NT2/D1 (cell line): ENCODE data around the gene TXNDC12.
"Not testable (repeated sequence)": the region's sequence is repeated elsewhere in the genome, so short reads cannot be mapped to it uniquely, and the experiment has no call there.

ENCODE experiments used
- DNase-seq: peaks from one replicate; pipeline ENCODE4 v3.0.0-alpha.2; 2011; ENCODE audit warnings: low read depth, low spot score
- H3K27me3 ChIP-seq: 2 replicates; pipeline ENCODE4 v1.6.0; 2011; ENCODE audit warnings: mild to moderate bottlenecking; ENCODE audit not compliant: insufficient read length, insufficient read depth
- H3K36me3 ChIP-seq: 2 replicates; pipeline ENCODE4 v1.6.1; 2011; ENCODE audit warnings: mild to moderate bottlenecking, low read length, mixed read lengths; ENCODE audit not compliant: insufficient read depth, insufficient read length
- H3K4me1 ChIP-seq: 2 replicates; pipeline ENCODE4 v1.5.1; 2011; ENCODE audit not compliant: insufficient read depth, insufficient read length
- H3K4me3 ChIP-seq: 2 replicates; pipeline ENCODE4 v1.5.1; 2011; ENCODE audit warnings: low read depth; ENCODE audit not compliant: insufficient read length
- H3K9ac ChIP-seq: 2 replicates; pipeline ENCODE4 v1.6.0; 2011; ENCODE audit warnings: low read depth; ENCODE audit not compliant: insufficient read length
- H3K9me3 ChIP-seq: 2 replicates; pipeline ENCODE4 v1.5.1; 2011; ENCODE audit warnings: mild to moderate bottlenecking, low read length; ENCODE audit not compliant: insufficient read depth
- SUZ12 ChIP-seq: IDR thresholded peaks from 2 replicates; pipeline ENCODE4 v1.6.1; 2011; ENCODE audit not compliant: insufficient read length, insufficient read depth; ENCODE audit errors: extremely low read depth
- YY1 ChIP-seq: IDR thresholded peaks from 2 replicates; pipeline ENCODE4 v1.6.1; 2011; ENCODE audit not compliant: insufficient read length, insufficient read depth
- ZNF274 ChIP-seq: IDR thresholded peaks from 2 replicates; pipeline ENCODE4 v1.6.1; 2011; ENCODE audit warnings: mild to moderate bottlenecking, low read depth, low read length

Gene TXNDC12

GRCh38 chr1:52055066-52055865, at the start of gene TXNDC12:
Gene TXNDC12 (minus strand): TSS chr1:52055191. CDS start chr1:52055096, 95 bp downstream.
- no peaks in the 10 kb centered on the region for H3K4me1 ChIP-seq
- H3K9ac ChIP-seq, result peak within 1 kb of the TSS; percentile 94
- H3K36me3 ChIP-seq, result peaks cover 30% of the 10 kb centered on the region
- no peaks in the 10 kb centered on the region for H3K9me3 ChIP-seq
- peak within 1 kb of the TSS; percentile 89 for H3K4me3 ChIP-seq
- no peak for TF ChIP-seq SUZ12
- TF ChIP-seq YY1, result no peak
- no peak for TF ChIP-seq ZNF274
- no peaks in the 10 kb centered on the region for H3K27me3 ChIP-seq
- DNase-seq, result peak; percentile 95

GRCh38 chr1:52102336-52103013, 47.5 kb upstream of the TXNDC12 start:
- Histone ChIP-seq H3K27me3 (no peaks in the 10 kb centered on the region), H3K9ac (no peak overlapping the region), H3K36me3 (no peaks in the 10 kb centered on the region), H3K4me3 (no peak overlapping the region), H3K4me1 (no peaks in the 10 kb centered on the region), H3K9me3 (no peaks in the 10 kb centered on the region)
- DNase-seq, result no peak
- no peak for TF ChIP-seq ZNF274
- TF ChIP-seq SUZ12, result no peak
- TF ChIP-seq YY1, result no peak

GRCh38 chr1:52098139-52098871, 43.3 kb upstream of the TXNDC12 start:
- Histone ChIP-seq H3K9me3 (no peaks in the 10 kb centered on the region), H3K4me3 (no peak overlapping the region), H3K36me3 (no peaks in the 10 kb centered on the region), H3K4me1 (no peaks in the 10 kb centered on the region), H3K27me3 (no peaks in the 10 kb centered on the region), H3K9ac (no peak overlapping the region)
- no peak for DNase-seq
- TF ChIP-seq ZNF274 (no peak), YY1 (no peak), SUZ12 (no peak)

GRCh38 chr1:52096216-52096615, 41.2 kb upstream of the TXNDC12 start:
- Histone ChIP-seq H3K36me3 (peaks cover 5% of the 10 kb centered on the region), H3K27me3 (no peaks in the 10 kb centered on the region), H3K4me1 (no peaks in the 10 kb centered on the region), H3K4me3 (no peak overlapping the region), H3K9ac (no peak overlapping the region), H3K9me3 (no peaks in the 10 kb centered on the region)
- no peak for DNase-seq
- TF ChIP-seq ZNF274 (no peak), YY1 (no peak), SUZ12 (no peak)

- not testable (repeated sequence) for H3K4me1 ChIP-seq, H3K27me3 ChIP-seq, H3K9ac ChIP-seq, DNase-seq, H3K9me3 ChIP-seq, H3K4me3 ChIP-seq
- H3K36me3 ChIP-seq, result peaks cover 24% of the 10 kb centered on the region
Measured at GRCh38 chr1:52094300-52094699, 39.3 kb upstream of the TXNDC12 start.

- H3K9me3 ChIP-seq, H3K27me3 ChIP-seq, DNase-seq, H3K9ac ChIP-seq, H3K4me1 ChIP-seq, H3K4me3 ChIP-seq: not testable (repeated sequence)
- peaks cover 59% of the 10 kb centered on the region for H3K36me3 ChIP-seq
Measured at GRCh38 chr1:52087892-52088291, 32.9 kb upstream of the TXNDC12 start.

GRCh38 chr1:52080014-52080415, 25.0 kb upstream of the TXNDC12 start:
- H3K4me3 ChIP-seq, result no peak overlapping the region
- no peak overlapping the region for H3K9ac ChIP-seq
- no peaks in the 10 kb centered on the region for H3K4me1 ChIP-seq
- DNase-seq, result no peak
- H3K27me3 ChIP-seq, result no peaks in the 10 kb centered on the region
- peaks cover 31% of the 10 kb centered on the region for H3K36me3 ChIP-seq
- no peaks in the 10 kb centered on the region for H3K9me3 ChIP-seq
- TF ChIP-seq ZNF274, result no peak
- no peak for TF ChIP-seq YY1
- TF ChIP-seq SUZ12, result no peak

GRCh38 chr1:52077277-52077676, 22.3 kb upstream of the TXNDC12 start:
- not testable (repeated sequence) for DNase-seq, H3K9ac ChIP-seq, H3K4me1 ChIP-seq, H3K9me3 ChIP-seq, H3K4me3 ChIP-seq, H3K27me3 ChIP-seq
- peaks cover 37% of the 10 kb centered on the region for H3K36me3 ChIP-seq
